OCI-LY3 (cell line): ENCODE results near the gene MIA2.

Experiments used
- H2AFZ ChIP-seq: fragments of 200-600, 300-600 bp; shearing (Covaris generic); 2 replicates; pipeline ENCODE4 v1.6.0; 2014; ENCODE audit warnings: antibody characterized with exemption, low read depth, low read length
- H3K27ac ChIP-seq: fragments of 200-600, 300-600 bp; sonication (generic); 2 replicates; pipeline ENCODE4 v1.5.1; 2014; ENCODE audit warnings: mild to moderate bottlenecking, low read length, moderate library complexity, mixed read lengths
- H3K27me3 ChIP-seq: fragments of 200-600, 300-600 bp; sonication (generic); 2 replicates; pipeline ENCODE4 v1.6.1; 2014; ENCODE audit warnings: low read depth, low read length, mixed read lengths
- H3K36me3 ChIP-seq: fragments of 200-600, 300-600 bp; sonication (generic); replicated peaks from 2 replicates; pipeline ENCODE3; 2014; ENCODE audit warnings: low read depth, low read length, mixed read lengths
- H3K4me1 ChIP-seq: fragments of 300-600, 200-600 bp; sonication (generic); 2 replicates; pipeline ENCODE4 v1.6.1; 2014; ENCODE audit warnings: low read length, mixed read lengths
- H3K4me2 ChIP-seq: fragments of 200-600, 300-600 bp; sonication (generic); 2 replicates; pipeline ENCODE4 v1.6.1; 2014; ENCODE audit warnings: low read length, mixed read lengths
- H3K4me3 ChIP-seq: fragments of 300-600, 200-600 bp; sonication (generic); 2 replicates; pipeline ENCODE4 v1.5.1; 2014; ENCODE audit warnings: antibody characterized with exemption, mild to moderate bottlenecking, low read length, moderate library complexity
- H3K79me2 ChIP-seq: fragments of 300-600, 200-600 bp; shearing (Covaris generic); 2 replicates; pipeline ENCODE4 v1.6.1; 2014; ENCODE audit warnings: mild to moderate bottlenecking, low read length, mixed read lengths
- H3K9ac ChIP-seq: fragments of 300-600, 200-600 bp; shearing (Covaris generic); 2 replicates; pipeline ENCODE4 v1.6.0; 2014; ENCODE audit warnings: mild to moderate bottlenecking, low read length, moderate library complexity
- H3K9me3 ChIP-seq: fragments of 200-600, 300-600 bp; shearing (Covaris generic); 2 replicates; pipeline ENCODE4 v1.6.1; 2014; ENCODE audit warnings: low read length, mixed read lengths; ENCODE audit not compliant: insufficient read depth
- H4K20me1 ChIP-seq: fragments of 200-600, 300-600 bp; sonication (generic); 2 replicates; pipeline ENCODE4 v1.6.1; 2016; ENCODE audit warnings: low read length, mixed read lengths; ENCODE audit not compliant: insufficient read depth
- CTCF ChIP-seq: fragments of 200-600, 300-600 bp; sonication (generic); IDR thresholded peaks from 2 replicates; pipeline ENCODE4 v1.5.1; 2014; ENCODE audit warnings: antibody characterized with exemption, low read length, low read depth
- EZH2phosphoT487 ChIP-seq: fragments of 200-600 bp; shearing (Covaris generic); IDR thresholded peaks from 2 replicates; pipeline ENCODE4 v1.6.1; 2018; ENCODE audit warnings: antibody characterized with exemption, mixed run types, low read depth

Gene MIA2

GRCh38 chr14:39368261-39368959 is 134.7 kb downstream of the MIA2 start:
- Histone ChIP-seq H3K27me3 (no peaks in the 10 kb centered on the region), H3K79me2 (no peaks in the 10 kb centered on the region)
- peak; percentile 60 for TF ChIP-seq CTCF
- no peak for TF ChIP-seq EZH2phosphoT487

GRCh38 chr14:39369029-39369428 is 135.3 kb downstream of the MIA2 start:
- Histone ChIP-seq H3K9ac (no peak overlapping the region), H3K27ac (no peak overlapping the region), H2AFZ (no peak overlapping the region), H3K36me3 (peaks cover 10% of the 10 kb centered on the region), H3K4me1 (no peaks in the 10 kb centered on the region), H3K4me3 (no peak overlapping the region), H3K27me3 (no peaks in the 10 kb centered on the region), H3K79me2 (no peaks in the 10 kb centered on the region), H3K9me3 (0 out of 2 replicates have a peak, but pooled peaks cover 7% of the 10 kb centered on the region), H3K4me2 (no peak overlapping the region), H4K20me1 (no peaks in the 10 kb centered on the region)
- TF ChIP-seq CTCF (no peak), EZH2phosphoT487 (no peak)

More at GRCh38 chr14:39368261-39368959, 134.7 kb downstream of the MIA2 start:
- no peaks in the 10 kb centered on the region for H4K20me1 ChIP-seq
- H3K4me1 ChIP-seq: no peaks in the 10 kb centered on the region
- no peak overlapping the region for H3K4me2 ChIP-seq
- no peak overlapping the region for H3K27ac ChIP-seq
- H2AFZ ChIP-seq: no peak overlapping the region
- no peak overlapping the region for H3K4me3 ChIP-seq
- peaks cover 13% of the 10 kb centered on the region for H3K36me3 ChIP-seq
- H3K9ac ChIP-seq: no peak overlapping the region
- H3K9me3 ChIP-seq: 0 out of 2 replicates have a peak, but pooled peaks cover 7% of the 10 kb centered on the region

GRCh38 chr14:39370415-39370814 is 136.7 kb downstream of the MIA2 start:
- no peaks in the 10 kb centered on the region for H4K20me1 ChIP-seq
- no peak for TF ChIP-seq CTCF
- TF ChIP-seq EZH2phosphoT487: no peak
- no peaks in the 10 kb centered on the region for H3K4me1 ChIP-seq
- no peaks in the 10 kb centered on the region for H3K79me2 ChIP-seq
- no peak overlapping the region for H2AFZ ChIP-seq
- H3K4me2 ChIP-seq: no peak overlapping the region
- H3K27me3 ChIP-seq: no peaks in the 10 kb centered on the region
- no peak overlapping the region for H3K4me3 ChIP-seq
- H3K9ac ChIP-seq: no peak overlapping the region
- H3K27ac ChIP-seq: no peak overlapping the region
- peaks cover under 1% of the 10 kb centered on the region for H3K36me3 ChIP-seq
- no peaks in the 10 kb centered on the region for H3K9me3 ChIP-seq

- no peaks in the 10 kb centered on the region for H3K36me3 ChIP-seq
- H3K4me3 ChIP-seq: no peak overlapping the region
- no peak overlapping the region for H3K4me2 ChIP-seq
- H3K27ac ChIP-seq: no peak overlapping the region
- H4K20me1 ChIP-seq: no peaks in the 10 kb centered on the region
- no peak overlapping the region for H2AFZ ChIP-seq
- TF ChIP-seq CTCF (no peak), EZH2phosphoT487 (no peak)
- H3K79me2 ChIP-seq: no peaks in the 10 kb centered on the region
- no peaks in the 10 kb centered on the region for H3K4me1 ChIP-seq
- no peak overlapping the region for H3K9ac ChIP-seq
- no peaks in the 10 kb centered on the region for H3K9me3 ChIP-seq
- no peaks in the 10 kb centered on the region for H3K27me3 ChIP-seq
These were observed 138.9 kb downstream of the MIA2 start for GRCh38 chr14:39372656-39373055.
